Memory B cell (primary cell): ENCODE results near the gene EEF1A2.

Source experiments
- ATAC-seq: fragments of 150-1000 bp; cut with Tn5 transposase; 2 replicates; pipeline ENCODE4 v1.10.0; 2021; ENCODE audit warnings: low read depth, mild to moderate bottlenecking, moderate library complexity
- DNase-seq, 2 donors: peaks; one replicate each; pipeline ENCODE4 v3.0.0; 2022; ENCODE audit warnings: low spot score in 2 of 2
- H3K27ac Mint-ChIP-seq: one replicate; pipeline ENCODE4 v1.8.0; 2022; ENCODE audit warnings: mild to moderate bottlenecking, moderate library complexity, mixed read lengths
- H3K27me3 Mint-ChIP-seq: one replicate; pipeline ENCODE4 v1.8.0; 2022; ENCODE audit warnings: mixed read lengths
- H3K36me3 Mint-ChIP-seq: one replicate; pipeline ENCODE4 v1.8.0; 2022; ENCODE audit warnings: mild to moderate bottlenecking, mixed read lengths
- H3K4me1 Mint-ChIP-seq: one replicate; pipeline ENCODE4 v1.8.0; 2022; ENCODE audit warnings: mixed read lengths
- H3K4me3 Mint-ChIP-seq: one replicate; pipeline ENCODE4 v1.8.0; 2022; ENCODE audit warnings: mild to moderate bottlenecking, moderate library complexity, mixed read lengths
- H3K9me3 Mint-ChIP-seq: one replicate; pipeline ENCODE4 v1.8.0; 2022; ENCODE audit warnings: mixed read lengths

The EEF1A2 gene

DNA sequence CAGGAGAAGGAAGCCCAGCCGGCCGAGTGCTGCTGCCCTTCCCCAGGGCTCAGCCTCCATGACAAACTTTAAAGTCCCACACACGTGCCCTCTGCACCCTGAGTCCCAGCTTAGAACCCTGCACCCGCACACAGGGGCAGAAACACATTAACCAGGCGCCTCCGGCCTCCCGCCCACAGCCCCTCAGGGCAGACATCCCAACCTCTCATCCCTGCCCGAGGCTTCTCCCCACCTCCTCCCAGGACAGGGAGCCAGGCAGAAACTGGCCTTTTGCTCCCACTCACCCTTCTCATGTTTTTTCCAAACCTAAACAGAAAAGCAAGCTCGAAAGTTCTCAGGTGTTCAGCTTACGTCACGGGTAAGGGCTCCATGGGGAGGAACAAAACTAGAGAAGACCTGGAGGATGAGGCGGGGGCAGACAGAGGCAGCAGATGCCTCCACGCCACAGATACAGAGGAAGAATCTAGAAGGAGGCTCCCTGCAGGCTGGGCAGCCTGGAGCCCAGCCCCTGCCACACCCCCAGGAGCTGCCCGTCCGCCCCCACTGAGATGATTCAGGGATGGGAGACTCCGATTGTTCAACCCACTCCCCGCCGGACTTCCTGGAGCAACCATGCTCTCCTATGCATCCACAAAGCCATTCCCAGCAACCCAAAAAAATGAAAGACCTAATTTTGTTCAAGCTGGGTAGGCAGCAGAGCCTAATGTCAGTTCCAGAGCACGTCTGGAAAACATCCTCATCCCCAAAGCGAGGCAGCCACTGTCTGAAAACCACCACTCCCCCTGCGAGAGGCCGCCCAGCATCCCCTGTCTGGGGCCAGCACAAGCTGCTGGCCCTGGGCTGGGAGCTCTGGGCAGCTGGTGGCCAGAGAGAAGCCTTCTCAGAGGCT lies 35.2 kb downstream of the EEF1A2 start:
- Mint-ChIP-seq H3K27ac (no peak overlapping the region), H3K9me3 (no peaks in the 10 kb centered on the region), H3K4me3 (no peak overlapping the region), H3K27me3 (peaks cover 30% of the 10 kb centered on the region), H3K4me1 (no peaks in the 10 kb centered on the region), H3K36me3 (peaks cover 1% of the 10 kb centered on the region)
- ATAC-seq (no peak), DNase-seq (no peak)

DNA sequence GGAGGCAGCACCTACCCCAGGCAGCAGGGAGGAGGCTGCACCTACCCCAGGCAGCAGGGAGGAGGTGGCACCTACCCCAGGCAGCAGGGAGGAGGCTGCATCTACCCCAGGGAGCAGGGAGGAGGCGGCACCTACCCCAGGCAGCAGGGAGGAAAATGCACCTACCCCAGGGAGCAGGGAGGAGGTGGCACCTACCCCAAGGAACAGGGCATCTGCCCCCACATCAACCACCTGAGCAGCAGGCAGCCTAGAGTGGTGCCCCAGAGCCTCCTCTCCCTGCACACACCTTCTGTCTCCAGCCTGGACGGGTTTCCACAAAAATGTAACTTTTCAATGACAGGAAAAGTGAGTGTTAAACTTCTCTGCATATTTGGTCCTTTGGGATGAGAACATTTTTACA lies 36.6 kb downstream of the EEF1A2 start:
- Mint-ChIP-seq H3K9me3 (no peaks in the 10 kb centered on the region), H3K4me1 (peaks cover 3% of the 10 kb centered on the region), H3K4me3 (no peak overlapping the region), H3K36me3 (peaks cover 1% of the 10 kb centered on the region), H3K27ac (no peak overlapping the region), H3K27me3 (peaks cover 31% of the 10 kb centered on the region)
- DNase-seq (no peak), ATAC-seq (no peak)

DNA sequence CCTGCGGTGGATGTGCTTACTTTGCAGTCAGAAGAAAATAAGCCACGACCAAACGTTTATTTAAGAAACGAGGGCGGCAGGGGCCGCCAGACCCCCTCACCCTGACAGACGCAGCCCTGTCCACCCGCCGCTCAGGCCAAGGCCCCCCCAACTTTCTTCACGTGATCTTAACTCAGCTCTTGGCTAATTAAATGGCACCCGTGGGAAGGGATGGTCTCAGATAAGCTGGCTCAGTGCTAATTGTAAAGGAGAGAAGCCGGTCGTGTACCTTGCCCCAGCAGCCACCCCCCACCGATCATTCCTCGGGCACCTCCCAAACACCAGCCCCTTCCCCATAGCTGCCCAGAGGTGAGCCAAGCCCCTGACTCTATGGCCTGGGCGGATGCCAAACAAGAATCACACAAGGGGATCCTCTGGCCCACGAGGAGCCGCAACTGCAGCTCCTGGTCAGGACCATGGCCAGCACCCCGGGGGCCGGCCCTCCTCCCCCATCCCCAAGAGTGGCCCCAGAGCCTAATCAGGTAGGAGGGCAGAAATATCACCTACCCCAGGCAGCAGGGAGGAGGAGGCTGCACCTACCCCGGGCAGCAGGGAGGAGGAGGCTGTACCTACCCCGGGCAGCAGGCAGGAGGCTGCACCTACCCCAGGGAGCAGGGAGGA lies 37.6 kb downstream of the EEF1A2 start:
- Mint-ChIP-seq H3K27me3 (peaks cover 28% of the 10 kb centered on the region), H3K4me1 (peaks cover 3% of the 10 kb centered on the region), H3K4me3 (no peak overlapping the region), H3K36me3 (peaks cover 1% of the 10 kb centered on the region), H3K9me3 (no peaks in the 10 kb centered on the region), H3K27ac (no peak overlapping the region)
- DNase-seq = no peak
- no peak for ATAC-seq

DNA sequence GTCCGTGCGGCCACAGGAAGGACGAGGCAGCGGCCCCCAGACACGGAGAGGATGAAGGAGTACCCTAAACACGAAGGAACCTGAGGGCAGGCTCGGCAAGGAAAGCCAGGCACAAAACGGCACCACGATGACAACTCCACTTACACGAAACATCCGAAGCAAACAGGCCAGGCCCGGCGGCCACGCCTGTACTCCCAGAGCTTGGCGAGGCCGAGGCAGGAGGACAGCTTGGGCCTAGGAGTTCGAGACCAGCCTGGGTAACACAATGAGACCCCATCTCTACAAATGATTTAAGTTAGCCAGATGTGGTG lies 39.9 kb downstream of the EEF1A2 start:
- ATAC-seq (no peak), DNase-seq (no peak)
- no peak overlapping the region for H3K4me3 Mint-ChIP-seq
- peaks cover 30% of the 10 kb centered on the region for H3K27me3 Mint-ChIP-seq
- peaks cover 3% of the 10 kb centered on the region for H3K4me1 Mint-ChIP-seq
- no peaks in the 10 kb centered on the region for H3K9me3 Mint-ChIP-seq
- H3K27ac Mint-ChIP-seq = no peak overlapping the region
- peaks cover 1% of the 10 kb centered on the region for H3K36me3 Mint-ChIP-seq

DNA sequence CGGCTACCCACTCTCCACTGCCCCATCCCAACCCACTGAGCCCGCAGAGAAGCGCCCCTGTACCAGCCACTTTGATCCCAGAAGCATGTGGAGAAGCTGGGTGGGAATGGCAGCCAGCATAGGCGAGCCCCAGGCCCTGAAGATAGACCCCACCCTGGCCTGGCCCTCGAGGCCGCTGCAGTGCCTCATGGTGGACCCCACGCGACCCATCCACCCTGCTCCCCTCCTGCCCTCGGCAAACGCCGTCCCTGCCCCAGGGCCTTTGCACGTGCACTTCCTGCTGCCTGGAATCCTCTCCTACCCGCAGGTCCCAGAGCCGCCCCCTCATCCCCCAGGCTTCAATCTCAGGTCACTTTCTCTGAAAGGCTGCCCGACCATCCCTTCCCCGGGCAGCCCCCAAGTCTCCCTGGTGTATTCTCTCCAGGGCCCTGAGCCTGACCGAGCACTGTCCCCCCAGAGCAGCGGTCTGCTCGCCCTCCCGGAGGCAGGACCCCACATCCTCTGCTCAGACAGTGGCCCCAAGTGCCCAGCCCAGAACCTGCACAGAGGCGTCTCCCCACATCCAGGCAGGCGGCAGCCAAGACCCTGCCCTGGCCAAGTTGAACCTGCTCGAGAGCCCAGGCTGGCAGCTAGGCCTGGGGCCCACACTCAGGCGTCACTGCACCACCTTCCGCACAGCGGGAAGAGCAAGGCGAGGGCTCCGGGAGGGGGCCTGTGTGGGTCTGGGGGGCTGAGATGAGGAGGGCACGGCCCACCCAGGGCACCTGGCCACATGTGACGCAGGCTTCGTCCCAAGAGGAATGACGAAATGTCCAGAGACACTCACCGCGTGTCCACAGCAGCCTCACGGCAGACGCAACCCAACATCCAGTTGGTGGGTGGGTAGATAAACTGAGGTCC lies 40.5 kb downstream of the EEF1A2 start:
- no peak for ATAC-seq
- Mint-ChIP-seq H3K4me3 (no peak overlapping the region), H3K27ac (no peak overlapping the region), H3K9me3 (no peaks in the 10 kb centered on the region), H3K36me3 (peaks cover 1% of the 10 kb centered on the region), H3K4me1 (peaks cover 3% of the 10 kb centered on the region), H3K27me3 (peaks cover 28% of the 10 kb centered on the region)
- DNase-seq = no peak

DNA sequence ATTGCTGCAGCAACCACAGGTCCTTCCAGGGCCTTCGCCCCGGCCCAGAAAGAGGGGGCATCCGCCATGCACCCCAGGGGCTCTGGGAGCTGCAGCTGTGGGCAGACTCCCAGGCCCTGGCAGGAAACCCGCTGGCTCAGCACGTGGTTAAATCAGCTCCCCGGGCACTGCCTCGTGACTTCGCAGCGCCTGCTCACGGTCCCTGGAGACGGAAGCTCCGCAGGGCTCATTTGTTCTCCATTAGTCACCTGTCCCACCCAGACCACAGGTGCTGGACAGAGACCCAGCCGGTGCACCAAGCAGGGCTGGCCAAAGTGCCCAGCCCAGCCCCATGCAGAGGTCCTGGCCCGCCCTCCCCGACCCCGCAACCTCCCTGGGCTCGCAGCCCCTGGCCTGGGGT lies 41.1 kb downstream of the EEF1A2 start:
- Mint-ChIP-seq H3K4me3 (no peak overlapping the region), H3K9me3 (no peaks in the 10 kb centered on the region), H3K36me3 (peaks cover 1% of the 10 kb centered on the region), H3K27ac (no peak overlapping the region), H3K4me1 (peaks cover 3% of the 10 kb centered on the region), H3K27me3 (peaks cover 26% of the 10 kb centered on the region)
- DNase-seq (no peak), ATAC-seq (peak; percentile 71)

DNA sequence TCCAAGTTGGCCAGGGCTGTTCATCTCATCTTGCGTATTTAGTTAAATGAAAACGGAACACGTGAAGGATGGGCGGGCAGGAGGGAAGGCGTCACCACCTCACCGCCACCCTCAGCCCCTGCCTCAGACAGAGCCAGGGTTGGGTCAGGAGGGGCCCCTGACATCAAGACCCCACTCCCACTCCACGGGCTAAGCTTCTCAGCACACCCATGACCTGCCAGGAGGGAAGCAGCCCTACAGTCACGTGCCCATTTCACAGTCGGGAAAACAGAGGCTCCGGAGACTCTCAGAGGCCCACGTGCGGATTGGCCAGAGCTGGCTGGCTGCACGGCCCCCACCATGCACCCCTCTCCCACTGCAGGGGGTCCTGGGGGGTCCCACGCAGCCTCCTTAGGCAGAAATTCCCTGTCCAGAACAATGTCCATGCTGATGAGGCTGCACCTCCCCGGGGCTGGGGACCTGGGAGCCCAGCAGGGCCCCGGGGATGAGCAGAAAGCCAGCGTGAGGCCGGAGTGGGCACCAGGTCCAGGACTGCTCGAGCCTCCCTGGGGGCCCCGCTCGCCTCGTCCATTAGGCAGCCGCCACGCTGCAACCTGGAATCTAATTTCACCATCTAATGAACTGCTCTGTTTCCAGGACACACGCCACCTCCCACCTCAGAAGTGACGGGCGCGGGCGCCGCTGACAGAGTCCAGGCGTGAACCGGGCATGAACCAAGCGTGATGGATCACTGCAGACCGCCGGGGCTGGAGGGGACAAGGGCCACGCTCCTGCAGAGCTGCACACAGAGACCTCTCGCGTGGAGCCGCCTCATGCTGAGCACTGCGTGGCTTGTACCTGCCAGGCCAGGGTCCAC lies 42.2 kb downstream of the EEF1A2 start:
- no peak overlapping the region for H3K4me3 Mint-ChIP-seq
- H3K4me1 Mint-ChIP-seq = peaks cover 3% of the 10 kb centered on the region
- H3K9me3 Mint-ChIP-seq = no peaks in the 10 kb centered on the region
- H3K36me3 Mint-ChIP-seq = peaks cover 1% of the 10 kb centered on the region
- H3K27ac Mint-ChIP-seq = no peak overlapping the region
- no peak for DNase-seq
- H3K27me3 Mint-ChIP-seq = peaks cover 27% of the 10 kb centered on the region
- ATAC-seq = no peak

DNA sequence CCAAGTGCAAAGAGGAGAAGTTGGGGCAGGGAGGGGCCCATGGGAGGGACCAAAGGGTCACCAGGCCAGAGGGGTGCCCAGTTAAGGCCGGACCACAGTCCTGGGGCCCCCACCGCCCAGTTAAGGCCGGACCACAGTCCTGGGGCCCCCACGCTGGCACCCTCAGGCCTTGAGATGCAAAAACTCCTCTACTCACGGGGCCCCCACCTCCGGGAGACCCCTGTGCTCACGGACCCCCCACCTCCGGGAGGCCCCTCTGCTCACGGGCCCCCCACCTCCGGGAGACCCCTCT lies 43.4 kb downstream of the EEF1A2 start:
- peaks cover 1% of the 10 kb centered on the region for H3K36me3 Mint-ChIP-seq
- H3K9me3 Mint-ChIP-seq = no peaks in the 10 kb centered on the region
- H3K27ac Mint-ChIP-seq = no peak overlapping the region
- peaks cover 23% of the 10 kb centered on the region for H3K27me3 Mint-ChIP-seq
- H3K4me1 Mint-ChIP-seq = peaks cover 3% of the 10 kb centered on the region
- ATAC-seq (no peak), DNase-seq (no peak)
- no peak overlapping the region for H3K4me3 Mint-ChIP-seq

DNA sequence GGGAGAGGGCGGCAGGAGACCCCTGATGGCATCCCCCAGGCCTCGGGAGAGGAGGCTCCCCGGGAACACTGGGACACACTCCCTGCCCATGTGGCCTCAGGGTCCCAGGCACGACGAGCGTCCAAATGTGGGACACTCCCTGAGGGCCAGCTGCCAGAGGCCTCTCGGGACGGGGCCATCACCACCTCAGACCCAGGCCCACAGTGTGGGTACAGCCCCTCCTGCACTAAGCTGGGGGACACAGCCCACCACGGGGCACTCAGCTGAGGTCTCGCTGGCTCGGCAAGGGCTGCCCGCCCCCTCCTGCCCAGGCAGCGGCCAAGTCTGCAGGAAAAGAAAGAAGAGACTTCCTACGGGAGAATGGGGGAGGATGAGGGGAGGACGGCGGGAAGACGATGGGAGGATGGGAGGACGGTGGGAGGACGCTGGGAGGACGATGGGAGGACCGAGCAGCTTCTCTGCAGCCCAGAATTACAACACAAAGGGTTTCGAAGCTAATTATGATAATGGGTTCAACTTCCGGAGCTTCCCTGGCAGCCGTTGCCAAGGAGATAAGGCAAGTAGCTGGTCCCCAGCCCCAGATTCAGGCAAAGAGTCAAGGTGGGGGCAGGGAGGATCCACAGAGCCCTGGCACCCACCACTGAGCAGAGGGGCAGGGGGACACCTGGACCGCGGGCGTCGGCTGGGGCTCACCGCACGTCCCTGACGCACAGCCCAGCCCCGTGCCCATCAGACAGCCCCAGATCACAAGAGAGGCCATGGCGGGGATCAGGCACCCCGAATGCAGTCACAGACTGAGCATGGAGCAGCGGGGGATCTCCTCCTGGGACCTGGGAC lies 43.9 kb downstream of the EEF1A2 start:
- Mint-ChIP-seq H3K27ac (no peak overlapping the region), H3K9me3 (no peaks in the 10 kb centered on the region), H3K4me3 (no peak overlapping the region), H3K36me3 (peaks cover 1% of the 10 kb centered on the region), H3K4me1 (peaks cover 3% of the 10 kb centered on the region), H3K27me3 (peaks cover 20% of the 10 kb centered on the region)
- ATAC-seq (no peak), DNase-seq (no peak)

DNA sequence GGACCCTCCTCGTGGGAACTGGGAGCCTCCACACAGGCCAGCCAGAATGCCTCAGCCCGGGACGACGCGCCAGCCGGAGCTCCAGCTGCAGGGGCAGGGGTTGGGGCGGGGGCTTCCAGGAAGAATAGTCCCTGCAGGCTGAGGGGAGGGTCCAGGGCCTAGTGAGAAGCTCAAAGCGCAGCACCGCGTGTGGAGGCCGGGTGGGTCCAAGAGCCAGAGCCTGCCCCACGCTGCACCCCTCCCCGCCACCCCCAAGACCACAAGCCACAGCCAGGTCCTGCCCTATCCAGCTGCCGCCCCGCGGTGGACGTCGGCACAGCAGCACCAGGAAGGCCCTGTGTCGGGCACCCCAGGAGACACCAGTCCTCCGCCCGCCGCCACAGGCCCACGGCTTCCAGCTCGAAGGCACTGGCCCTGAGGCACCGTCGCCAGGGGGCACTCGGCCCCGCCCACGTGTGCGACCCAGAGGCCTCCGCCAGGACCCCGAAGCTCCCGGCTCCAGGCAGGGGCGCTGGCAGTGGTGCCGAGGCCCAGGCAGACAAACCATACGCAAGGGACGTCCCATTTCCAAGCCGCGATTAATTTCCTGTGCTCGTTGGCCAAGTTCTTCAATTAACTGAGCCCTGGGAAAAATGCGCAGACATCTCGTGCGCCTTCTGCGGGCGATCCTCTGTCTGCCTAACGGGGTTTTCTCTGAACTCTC lies 45.9 kb downstream of the EEF1A2 start:
- Mint-ChIP-seq H3K36me3 (no peaks in the 10 kb centered on the region), H3K27me3 (peaks cover 22% of the 10 kb centered on the region), H3K27ac (no peak overlapping the region), H3K4me1 (peaks cover 3% of the 10 kb centered on the region), H3K9me3 (no peaks in the 10 kb centered on the region), H3K4me3 (no peak overlapping the region)
- peak; percentile 41 for ATAC-seq
- DNase-seq = no peak

DNA sequence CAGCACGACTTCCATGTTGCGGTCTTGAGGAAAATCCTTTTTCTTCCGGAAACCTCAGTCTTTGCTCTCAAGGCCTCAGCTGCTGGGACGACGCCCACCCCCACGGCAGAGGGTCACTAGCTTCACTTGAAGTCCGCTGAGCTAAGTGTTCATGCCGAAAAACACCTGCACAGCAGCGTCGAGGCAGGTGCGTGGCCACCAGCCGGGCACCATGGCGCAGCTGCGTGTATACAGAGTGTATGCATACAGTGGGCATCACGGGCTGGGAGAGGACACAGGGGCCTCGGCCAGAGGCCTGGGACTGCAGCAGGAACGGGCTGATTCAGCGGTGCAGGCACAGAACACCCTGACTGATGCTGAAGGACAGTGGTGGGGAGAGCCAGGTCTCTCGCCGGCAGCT lies 46.5 kb downstream of the EEF1A2 start:
- DNase-seq (no peak), ATAC-seq (no peak)
- Mint-ChIP-seq H3K9me3 (no peaks in the 10 kb centered on the region), H3K27me3 (peaks cover 23% of the 10 kb centered on the region), H3K27ac (no peak overlapping the region), H3K4me3 (no peak overlapping the region), H3K36me3 (no peaks in the 10 kb centered on the region), H3K4me1 (no peaks in the 10 kb centered on the region)

DNA sequence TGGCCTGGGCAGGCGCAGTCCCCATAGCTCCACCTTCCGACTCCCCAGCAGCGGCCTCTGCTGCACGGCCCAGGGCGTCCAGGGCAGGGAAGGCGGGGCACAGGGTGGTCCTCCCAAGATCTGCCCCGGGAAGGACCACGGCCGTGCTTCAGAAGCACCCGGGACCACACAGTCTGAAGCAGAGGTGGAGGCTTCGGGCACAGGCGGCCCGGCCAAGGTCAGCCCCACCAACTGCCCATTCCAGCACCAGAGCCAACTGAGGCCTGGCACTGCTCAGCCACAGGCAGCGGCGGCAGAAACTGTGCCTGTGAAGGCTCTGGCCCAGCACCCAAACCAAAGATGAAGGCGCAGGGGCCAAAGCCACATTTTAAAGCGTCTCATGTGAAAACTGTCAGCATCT lies 47.1 kb downstream of the EEF1A2 start:
- H3K27ac Mint-ChIP-seq = no peak overlapping the region
- H3K27me3 Mint-ChIP-seq = peaks cover 27% of the 10 kb centered on the region
- ATAC-seq (no peak), DNase-seq (no peak)
- no peaks in the 10 kb centered on the region for H3K36me3 Mint-ChIP-seq
- H3K4me3 Mint-ChIP-seq = no peak overlapping the region
- no peaks in the 10 kb centered on the region for H3K4me1 Mint-ChIP-seq
- no peaks in the 10 kb centered on the region for H3K9me3 Mint-ChIP-seq
